H1 (cell line): ENCODE results near the gene AFTPH. TPM values are rescaled to one million over a fixed set of nuclear protein-coding genes. Genes with fewer than 3 reads are reported as not detected.

Source experiments
- CTCF ChIA-PET: fragments of 300-600 bp; sonication (Branson Sonifier 250); formaldehyde crosslinking; loops from one replicate; lab custom pipeline; 2021; ENCODE audit not compliant: partially characterized antibody; lab: Charles Lee
- POLR2A ChIA-PET: fragments of 300-600 bp; sonication (Branson Sonifier 250); formaldehyde crosslinking; loops from one replicate; lab custom pipeline; 2021; ENCODE audit warnings: inconsistent platforms; ENCODE audit not compliant: partially characterized antibody; lab: Charles Lee
- DNase-seq, 2 experiments: peaks; one replicate each; pipeline versions ENCODE4 v3.0.0 to v3.0.0-alpha.2; 2010 to 2022; ENCODE audit warnings: low spot score in 2 of 2, low read depth in 1 of 2, mixed read lengths in 1 of 2
- FAIRE-seq: peaks from 2 replicates; lab custom pipeline; 2011; peaks lifted over from hg19 to GRCh38; lab: Jason Lieb, UNC
- H2AFZ ChIP-seq: 2 replicates; pipeline ENCODE4 v1.8.1; 2012; ENCODE audit warnings: low read length, inconsistent platforms
- H2AK5ac ChIP-seq: 2 replicates; pipeline ENCODE4 v1.6.1; 2013; ENCODE audit warnings: low read depth, low read length
- H2BK120ac ChIP-seq: replicated peaks from 2 replicates; pipeline ENCODE3; 2013; ENCODE audit warnings: low read depth, low read length, inconsistent platforms
- H2BK12ac ChIP-seq: 2 replicates; pipeline ENCODE4 v1.6.1; 2013; ENCODE audit warnings: low read depth, low read length
- H2BK15ac ChIP-seq: 2 replicates; pipeline ENCODE4 v1.6.1; 2013; ENCODE audit warnings: low read length
- H2BK20ac ChIP-seq: 2 replicates; pipeline ENCODE4 v1.6.1; 2013; ENCODE audit warnings: low read length
- H2BK5ac ChIP-seq: 2 replicates; pipeline ENCODE4 v1.6.1; 2013; ENCODE audit warnings: low read depth, low read length
- H3K14ac ChIP-seq: 2 replicates; pipeline ENCODE4 v1.6.1; 2013; ENCODE audit warnings: inconsistent platforms; ENCODE audit not compliant: insufficient read length
- H3K18ac ChIP-seq: 2 replicates; pipeline ENCODE4 v1.6.1; 2013; ENCODE audit warnings: low read length; ENCODE audit errors: extremely low read depth
- H3K23ac ChIP-seq: 2 replicates; pipeline ENCODE4 v1.6.1; 2013; ENCODE audit warnings: inconsistent platforms; ENCODE audit not compliant: insufficient read length
- H3K23me2 ChIP-seq: 2 replicates; pipeline ENCODE4 v1.6.1; 2013; ENCODE audit warnings: low read depth, low read length
- H3K27ac ChIP-seq: 2 replicates; pipeline ENCODE4 v1.6.1; 2011; ENCODE audit warnings: low read depth, low read length, inconsistent platforms
- H3K27me3 ChIP-seq, 4 experiments: replicated peaks in 1 of 4; 1 replicate in 1 of 4; 2 replicates in 3 of 4; pipeline versions ENCODE4 v1.6.1 to v1.8.1; 2011 to 2013; ENCODE audit warnings: low read length in 3 of 4, mild to moderate bottlenecking in 3 of 4, inconsistent platforms in 2 of 4, mixed read lengths in 2 of 4, moderate library complexity in 1 of 4; ENCODE audit not compliant: control insufficient read depth in 3 of 4, insufficient read depth in 3 of 4; ENCODE audit errors: extremely low read depth in 1 of 4
- H3K36me3 ChIP-seq, 4 experiments: 2 replicates each; pipeline versions ENCODE4 v1.6.1 to v1.8.1; 2011 to 2013; ENCODE audit warnings: mild to moderate bottlenecking in 4 of 4, low read length in 3 of 4, moderate library complexity in 2 of 4, control low read depth in 1 of 4, inconsistent platforms in 1 of 4; ENCODE audit not compliant: insufficient read depth in 4 of 4, control insufficient read depth in 2 of 4
- H3K4ac ChIP-seq: replicated peaks from 2 replicates; pipeline ENCODE3; 2013; ENCODE audit warnings: low read length, low read depth, mixed read lengths, inconsistent platforms; ENCODE audit not compliant: insufficient read length
- H3K4me1 ChIP-seq, 4 experiments: replicated peaks in 1 of 4; 1 replicate in 1 of 4; 2 replicates in 3 of 4; pipeline versions ENCODE4 v1.6.1 to v1.8.1; 2011 to 2013; ENCODE audit warnings: low read length in 3 of 4, inconsistent platforms in 2 of 4, mixed read lengths in 1 of 4; ENCODE audit not compliant: insufficient read depth in 4 of 4, control insufficient read depth in 3 of 4
- H3K4me2 ChIP-seq, 2 experiments: 2 replicates each; pipeline versions ENCODE4 v1.6.1 to v1.8.1; 2011 to 2013; ENCODE audit warnings: low read depth in 2 of 2, low read length in 2 of 2, control low read depth in 1 of 2, inconsistent platforms in 1 of 2, mild to moderate bottlenecking in 1 of 2; ENCODE audit not compliant: insufficient read depth in 1 of 2
- H3K4me3 ChIP-seq, 4 experiments: fragments of 200-600, 300-600 bp in 1 of 4; sonication (generic), shearing (Covaris generic), sonication (Bioruptor Twin) in 1 of 4; 2 replicates each; pipeline versions ENCODE4 v1.5.1 to v1.8.1; 2011 to 2016; ENCODE audit warnings: low read length in 4 of 4, low read depth in 3 of 4, control low read depth in 2 of 4, inconsistent platforms in 2 of 4, mild to moderate bottlenecking in 2 of 4, mixed read lengths in 1 of 4, moderate library complexity in 1 of 4; ENCODE audit not compliant: insufficient read depth in 2 of 4; ENCODE audit errors: extremely low read depth in 1 of 4
- H3K56ac ChIP-seq: replicated peaks from 2 replicates; pipeline ENCODE3; 2013; ENCODE audit warnings: low read depth, mild to moderate bottlenecking, mixed read lengths, low read length, inconsistent platforms; ENCODE audit not compliant: insufficient read length
- H3K79me1 ChIP-seq: 2 replicates; pipeline ENCODE4 v1.6.1; 2013; ENCODE audit warnings: low read depth, low read length, control low read depth
- H3K79me2 ChIP-seq, 2 experiments: 2 replicates each; pipeline versions ENCODE4 v1.6.1 to v1.8.1; 2012 to 2013; ENCODE audit warnings: low read length in 2 of 2, mild to moderate bottlenecking in 2 of 2, inconsistent platforms in 1 of 2; ENCODE audit not compliant: insufficient read depth in 2 of 2, control insufficient read depth in 1 of 2
- H3K9ac ChIP-seq, 4 experiments: replicated peaks in 1 of 4; 1 replicate in 1 of 4; 2 replicates in 3 of 4; pipeline versions ENCODE4 v1.6.1 to v1.8.1; 2011 to 2013; ENCODE audit warnings: low read depth in 3 of 4, low read length in 3 of 4, control low read depth in 2 of 4, mild to moderate bottlenecking in 2 of 4, moderate library complexity in 2 of 4, inconsistent platforms in 1 of 4; ENCODE audit errors: extremely low read depth in 1 of 4
- H3K9me3 ChIP-seq, 2 experiments: 2 replicates each; pipeline versions ENCODE4 v1.6.1 to v1.8.1; 2012 to 2013; ENCODE audit warnings: mild to moderate bottlenecking in 2 of 2, moderate library complexity in 2 of 2, control low read depth in 1 of 2, inconsistent platforms in 1 of 2, low read depth in 1 of 2, low read length in 1 of 2, mixed read lengths in 1 of 2; ENCODE audit not compliant: insufficient read depth in 2 of 2
- H4K20me1 ChIP-seq, 2 experiments: replicated peaks in 1 of 2; 2 replicates each; pipeline versions ENCODE3 to v1.8.1; 2011 to 2013; ENCODE audit warnings: inconsistent platforms in 2 of 2, low read length in 2 of 2, mild to moderate bottlenecking in 1 of 2; ENCODE audit not compliant: insufficient read depth in 2 of 2, control insufficient read depth in 1 of 2
- H4K5ac ChIP-seq: 2 replicates; pipeline ENCODE4 v1.6.1; 2013; ENCODE audit warnings: low read length, low read depth, mixed read lengths, inconsistent platforms; ENCODE audit not compliant: insufficient read length
- H4K8ac ChIP-seq: 2 replicates; pipeline ENCODE4 v1.8.0; 2013; ENCODE audit warnings: mild to moderate bottlenecking, moderate library complexity, low read length, inconsistent platforms; ENCODE audit not compliant: insufficient read depth; ENCODE audit errors: extremely low read depth
- H4K91ac ChIP-seq: replicated peaks from 2 replicates; pipeline ENCODE3; 2013; ENCODE audit warnings: low read length, mixed read lengths, inconsistent platforms; ENCODE audit not compliant: insufficient read length
- CHD1 ChIP-seq: IDR thresholded peaks from 2 replicates; pipeline ENCODE4 v1.6.1; 2012; ENCODE audit warnings: low read depth, low read length, improper control_type of control experiment
- FOSL1 ChIP-seq: IDR thresholded peaks from 2 replicates; pipeline ENCODE4 v1.6.1; 2011; ENCODE audit warnings: mild to moderate bottlenecking, low read depth, low read length, moderate library complexity; ENCODE audit not compliant: insufficient read depth
- GABPA ChIP-seq: IDR thresholded peaks from 2 replicates; pipeline ENCODE4 v1.6.1; 2011; ENCODE audit warnings: mild to moderate bottlenecking, low read length, moderate library complexity, borderline replicate concordance; ENCODE audit not compliant: insufficient read depth
- JUN ChIP-seq: IDR thresholded peaks from 2 replicates; pipeline ENCODE4 v1.6.1; 2011; ENCODE audit warnings: low read depth, mild to moderate bottlenecking, improper control_type of control experiment, low read length
- NRF1 ChIP-seq: IDR thresholded peaks from 2 replicates; pipeline ENCODE4 v1.6.1; 2011; ENCODE audit warnings: mild to moderate bottlenecking, low read depth, low read length, improper control_type of control experiment
- SIN3A ChIP-seq, 2 experiments: IDR thresholded peaks in 1 of 2; conservative IDR thresholded peaks in 1 of 2; 2 replicates each; pipeline ENCODE4 v1.6.1; 2011 to 2012; ENCODE audit warnings: low read length in 2 of 2, improper control_type of control experiment in 1 of 2, low read depth in 1 of 2, mild to moderate bottlenecking in 1 of 2
- SP1 ChIP-seq: IDR thresholded peaks from 2 replicates; pipeline ENCODE4 v1.6.1; 2011; ENCODE audit warnings: low read depth, low read length
- TAF7 ChIP-seq: optimal IDR thresholded peaks from 2 replicates; pipeline ENCODE3; 2011; ENCODE audit warnings: low read depth, mild to moderate bottlenecking, inconsistent platforms, low read length, moderate library complexity, borderline replicate concordance
- WGBS, 2 experiments: shearing (Covaris generic) in 1 of 2; methylation state at CpG; one replicate each; pipeline versions ENCODE4 v1.1.6 to v1.1.7; 2013 to 2015; ENCODE audit warnings: low lambda C conversion rate in 2 of 2, mixed read lengths in 2 of 2, inconsistent platforms in 1 of 2, low coverage in 1 of 2, missing lambda C conversion rate in 1 of 2; ENCODE audit not compliant: insufficient replicate concordance in 2 of 2, insufficient coverage in 1 of 2, insufficient read length in 1 of 2; ENCODE audit errors: extremely low coverage in 1 of 2, missing lambda C conversion rate in 1 of 2; 5-methylcytosine and 5-hydroxymethylcytosine counted together
- polyA plus RNA-seq, 7 experiments: library from polyadenylated mRNA; depleted of rRNA in 3 of 7; stranded (reverse) in 5 of 7; unstranded in 2 of 7; fragments of >200 nt in 5 of 7; fragments of 200-250 nt in 2 of 7; gene quantifications; 1 replicate in 5 of 7; 2 replicates in 1 of 7; 4 replicates in 1 of 7; pipeline versions ENCODE4 v1.2.1 to v1.2.3, GENCODE V29; 2011 to 2013; ENCODE audit warnings: missing spikeins in 2 of 7, mixed read lengths in 2 of 7
- total RNA-seq: library from RNA; stranded (reverse); fragmentation: NEBNext Ultra II Directional; extraction: Animal tissue kit (Norgen Biotek cat#: 25700); gene quantifications from 2 replicates; pipeline ENCODE4 v1.2.1, GENCODE V29; 2021

AFTPH gene
- total and polyA plus RNA-seq, 2 of the 8 experiments (the other 6 are each of a cell fraction or from before 2014, with no cell fraction given), result 7.3 to 15.0 TPM

DNA sequence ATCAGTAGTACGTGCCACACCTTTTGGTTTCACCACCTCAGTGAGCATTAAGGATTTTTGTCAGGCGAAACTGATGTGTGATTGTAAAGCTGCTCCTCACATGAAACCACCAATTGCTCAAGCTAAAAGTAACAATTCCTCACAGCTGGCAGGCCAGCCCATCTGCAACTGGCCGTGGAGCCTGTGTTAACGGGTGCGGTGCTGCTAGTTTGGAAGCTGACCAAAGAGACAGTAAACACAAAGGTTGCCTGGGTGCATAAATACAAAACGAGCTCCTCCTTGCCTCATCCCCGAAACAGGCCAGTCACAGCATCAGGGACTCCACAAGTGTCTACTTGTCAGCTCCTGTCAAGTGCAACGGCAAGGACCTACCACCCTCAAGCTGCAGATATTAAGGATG lies 38.2 kb upstream of the AFTPH start:
- TF ChIP-seq GABPA (no peak), TAF7 (no peak), FOSL1 (no peak), NRF1 (no peak), SIN3A (conservative IDR thresholded peaks at IDR 0.05 in 1 of 2, IDR thresholded peaks at IDR 0.05 in 1 of 2; ENCODE audit: low read depth in 1 of 2, low read length in 2 of 2) (no peak), SP1 (no peak), JUN (no peak), CHD1 (no peak)
- FAIRE-seq, result no peak

More for the DNA sequence above, 38.2 kb upstream of the AFTPH start:
- H3K9ac ChIP-seq, result no peak overlapping the region
- H2BK15ac ChIP-seq, result no peak overlapping the region
- 88% methylated on average over 8 of the region's 8 CpGs; no CpG with 5 or more reads in 1 of the 2 experiments for WGBS, 2 experiments
- H3K27ac ChIP-seq, result no peak overlapping the region
- H3K36me3 ChIP-seq, result no peaks in the 10 kb centered on the region
- H3K18ac ChIP-seq, result no peak overlapping the region
- H2BK120ac ChIP-seq, result no peak overlapping the region
- no peak overlapping the region for H4K91ac ChIP-seq
- H3K4me1 ChIP-seq, result peaks cover 5 to 8% (median 6%) of the 10 kb centered on the region in 4 experiments; a peak in 6 of 7 replicates
- no peak overlapping the region for H3K4me2 ChIP-seq
- no peaks in the 10 kb centered on the region for H4K20me1 ChIP-seq
- H2AFZ ChIP-seq, result no peak overlapping the region
- no peak overlapping the region for H2AK5ac ChIP-seq
- no peaks in the 10 kb centered on the region for H3K79me1 ChIP-seq
- H3K27me3 ChIP-seq, result peaks cover 0 to 3% (median 0%) of the 10 kb centered on the region in 4 experiments; a peak in 1 of 7 replicates
- no peaks in the 10 kb centered on the region for H3K23me2 ChIP-seq
- H3K14ac ChIP-seq, result no peak overlapping the region
- no peak overlapping the region for H3K56ac ChIP-seq
- H3K4me3 ChIP-seq, result no peak overlapping the region
- no peak overlapping the region for H3K4ac ChIP-seq
- no peak overlapping the region for H4K5ac ChIP-seq
- no peak overlapping the region for H3K23ac ChIP-seq
- H3K9me3 ChIP-seq, result no peaks in the 10 kb centered on the region
- H3K79me2 ChIP-seq, result no peaks in the 10 kb centered on the region; a peak in 1 of 4 replicates
- H2BK5ac ChIP-seq, result no peak overlapping the region
- H4K8ac ChIP-seq, result no peak overlapping the region
- no peak overlapping the region for H2BK12ac ChIP-seq
- DNase-seq, result no peak
- CTCF ChIA-PET, result interaction anchor here (0.8 to 13.1 kb wide), 10 partner anchors 13 to 157 kb away, joined by 3 to 214 read pairs (median 4); no protein-coding TSS in a partner anchor
- H2BK20ac ChIP-seq, result no peak overlapping the region
- POLR2A ChIA-PET, result interaction anchor here (0.5 to 1.1 kb wide), 2 partner anchors 38 to 76 kb away, joined by 3 to 4 read pairs; partner anchors contain the start of gene AFTPH
